PC-9 (cell line): ENCODE data around the gene CMTM8. TPM values are rescaled to one million over a fixed set of nuclear protein-coding genes. Genes with fewer than 3 reads are reported as not detected.

Experiments used
- BruUV-seq: library from RNA; stranded (reverse); fragments of 400-500 nt; replicated peaks from 2 replicates; lab custom pipeline; 2021; lab: Mats Ljungman, UMichigan
- CTCF ChIA-PET: fragments of 300-600 bp; sonication (Branson Sonifier 250); formaldehyde crosslinking; loops from one replicate; lab custom pipeline; 2022; ENCODE audit warnings: antibody characterized with exemption; lab: Charles Lee
- POLR2A ChIA-PET: fragments of 300-600 bp; sonication (Branson Sonifier 250); formaldehyde crosslinking; loops from one replicate; lab custom pipeline; 2022; ENCODE audit warnings: antibody characterized with exemption; ENCODE audit not compliant: unreplicated experiment; lab: Charles Lee
- DNase-seq, 2 experiments: peaks; one replicate each; pipeline versions ENCODE4 v3.0.0 to v3.0.0-alpha.2; 2015 to 2022; ENCODE audit warnings: mixed read lengths in 1 of 2
- H2AFZ ChIP-seq: fragments of 200-600 bp; sonication (generic); 2 replicates; pipeline ENCODE4 v1.8.1; 2017; ENCODE audit warnings: antibody characterized with exemption
- H3F3A ChIP-seq: fragments of 200-600 bp; sonication (generic); 2 replicates; pipeline ENCODE4 v1.8.1; 2017; ENCODE audit warnings: antibody characterized with exemption, mild to moderate bottlenecking, low read depth; ENCODE audit not compliant: insufficient read depth
- H3K27ac ChIP-seq: fragments of 200-600 bp; sonication (generic); 2 replicates; pipeline ENCODE4 v1.6.1; 2016; ENCODE audit warnings: mixed run types
- H3K27me3 ChIP-seq: fragments of 200-600 bp; sonication (generic); 2 replicates; pipeline ENCODE4 v1.6.1; 2016; ENCODE audit warnings: low read depth, mixed run types; ENCODE audit not compliant: insufficient read depth
- H3K36me3 ChIP-seq: fragments of 200-600 bp; sonication (generic); 2 replicates; pipeline ENCODE4 v1.6.1; 2016; ENCODE audit warnings: low read depth, mixed run types
- H3K4me1 ChIP-seq: fragments of 200-600 bp; sonication (generic); replicated peaks from 2 replicates; pipeline ENCODE4 v1.6.1; 2016; ENCODE audit warnings: mixed run types; ENCODE audit not compliant: insufficient read depth
- H3K4me2 ChIP-seq: fragments of 200-600 bp; sonication (generic); 2 replicates; pipeline ENCODE4 v1.6.1; 2017; ENCODE audit warnings: mixed run types
- H3K4me3 ChIP-seq: fragments of 200-600 bp; sonication (generic); 2 replicates; pipeline ENCODE4 v1.6.1; 2016; ENCODE audit warnings: mixed run types
- H3K79me2 ChIP-seq: fragments of 200-600 bp; sonication (generic); 2 replicates; pipeline ENCODE4 v1.6.1; 2017; ENCODE audit warnings: low read depth, mixed run types
- H3K9me2 ChIP-seq: fragments of 200-600 bp; sonication (generic); 2 replicates; pipeline ENCODE4 v1.8.1; 2017; ENCODE audit warnings: mild to moderate bottlenecking; ENCODE audit not compliant: insufficient read depth
- H3K9me3 ChIP-seq: fragments of 200-600 bp; sonication (generic); 2 replicates; pipeline ENCODE4 v1.8.1; 2016; ENCODE audit warnings: low read depth; ENCODE audit not compliant: insufficient read depth
- H4K20me1 ChIP-seq: fragments of 200-600 bp; sonication (generic); 2 replicates; pipeline ENCODE4 v1.8.1; 2017; ENCODE audit not compliant: insufficient read depth
- CTCF ChIP-seq: fragments of 200-600 bp; sonication (generic); conservative IDR thresholded peaks from 2 replicates; pipeline ENCODE4 v1.6.1; 2017; ENCODE audit warnings: mixed run types, antibody characterized with exemption, mild to moderate bottlenecking, moderate library complexity
- EZH2 ChIP-seq: fragments of 200-600 bp; sonication (generic); IDR thresholded peaks from 2 replicates; pipeline ENCODE4 v1.8.0; 2017; ENCODE audit warnings: antibody characterized with exemption, low read depth
- intact Hi-C: fragments of 100-400 bp; cut with micrococcal nuclease; formaldehyde crosslinking; loops from one replicate; pipeline ENCODE4 v1.10.0; 2022; ENCODE audit not compliant: unreplicated experiment
- total RNA-seq: library from RNA; stranded (reverse); gene quantifications from 2 replicates; pipeline ENCODE4 v1.2.3, GENCODE V29; 2021

Gene CMTM8
- total RNA-seq, 1 experiment from 2014 or later = 17.8 TPM

DNA sequence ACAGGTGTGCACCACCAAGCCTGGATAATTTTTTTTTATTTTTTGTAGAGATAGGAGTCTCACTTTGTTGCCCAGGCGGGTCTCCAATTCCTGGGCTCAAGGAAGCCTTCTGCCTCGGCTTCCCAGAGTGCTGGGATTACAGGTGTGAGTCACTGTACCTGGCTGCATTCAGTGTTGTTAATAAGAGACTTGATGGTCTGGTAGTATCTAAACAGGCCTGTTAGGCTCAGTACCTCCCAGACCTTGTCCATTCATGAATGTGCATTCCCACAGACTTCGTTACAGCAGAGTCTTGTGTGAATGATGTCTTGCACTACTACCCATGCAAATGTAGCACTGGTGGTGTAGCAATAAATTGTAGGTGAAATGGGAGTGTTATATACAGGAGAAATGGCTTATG lies 17.7 kb downstream of the CMTM8 start:
- no peak overlapping the region for H3K4me2 ChIP-seq
- DNase-seq = no peak
- H3K9me2 ChIP-seq = no peaks in the 10 kb centered on the region
- no peaks in the 10 kb centered on the region for H4K20me1 ChIP-seq
- no peak for TF ChIP-seq CTCF
- TF ChIP-seq EZH2 = no peak
- H3K36me3 ChIP-seq = no peaks in the 10 kb centered on the region
- H2AFZ ChIP-seq = no peak overlapping the region
- no peak overlapping the region for H3K4me3 ChIP-seq
- ChIA-PET CTCF (interaction anchor here (0.6 kb wide), 1 partner anchor 20 kb away, joined by 3 read pairs; no protein-coding TSS in a partner anchor), POLR2A (no interaction called here)
- intact Hi-C loops = no loop called here
- no peak overlapping the region for H3K27ac ChIP-seq
- no peaks in the 10 kb centered on the region for H3K4me1 ChIP-seq
- 0 out of 2 replicates have a peak, but pooled peaks cover 13% of the 10 kb centered on the region for H3K79me2 ChIP-seq
- no peaks in the 10 kb centered on the region; the same call in 1 of the 2 replicates for H3K9me3 ChIP-seq
- H3K27me3 ChIP-seq = no peaks in the 10 kb centered on the region
- BruUV-seq = no TSS peak
- no peaks in the 10 kb centered on the region for H3F3A ChIP-seq

DNA sequence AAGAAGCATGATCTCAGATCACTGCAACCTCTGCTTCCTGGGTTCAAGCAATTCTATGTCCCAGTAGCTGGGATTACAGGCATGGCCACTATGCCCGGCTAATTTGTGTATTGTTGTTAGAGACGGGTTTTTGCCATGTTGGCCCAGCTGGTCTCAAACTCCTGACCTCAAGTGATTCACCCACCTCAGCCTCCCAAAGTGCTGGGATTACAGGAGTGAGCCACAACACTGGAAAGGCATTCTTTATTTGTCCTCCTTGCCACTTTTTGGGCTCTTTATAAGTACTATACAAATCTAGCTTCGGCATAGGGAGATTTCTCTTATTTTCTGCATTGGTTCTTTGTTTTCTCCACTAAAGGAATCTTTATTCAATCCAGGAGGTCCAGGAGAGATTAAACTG lies 18.6 kb downstream of the CMTM8 start:
- no peaks in the 10 kb centered on the region for H3K27me3 ChIP-seq
- H3K4me3 ChIP-seq = no peak overlapping the region
- no peak overlapping the region for H3K4me2 ChIP-seq
- H3K9me2 ChIP-seq = no peaks in the 10 kb centered on the region
- intact Hi-C loops = no loop called here
- 0 out of 2 replicates have a peak, but pooled peaks cover 7% of the 10 kb centered on the region for H3K79me2 ChIP-seq
- no peaks in the 10 kb centered on the region for H3K4me1 ChIP-seq
- ChIA-PET POLR2A (no interaction called here), CTCF (no interaction called here)
- no peak overlapping the region for H2AFZ ChIP-seq
- no TSS peak for BruUV-seq
- no peaks in the 10 kb centered on the region for H3K36me3 ChIP-seq
- no peak for DNase-seq
- no peaks in the 10 kb centered on the region for H3F3A ChIP-seq
- no peaks in the 10 kb centered on the region; the same call in 1 of the 2 replicates for H3K9me3 ChIP-seq
- TF ChIP-seq CTCF (no peak), EZH2 (no peak)
- H3K27ac ChIP-seq = no peak overlapping the region
- no peaks in the 10 kb centered on the region for H4K20me1 ChIP-seq

DNA sequence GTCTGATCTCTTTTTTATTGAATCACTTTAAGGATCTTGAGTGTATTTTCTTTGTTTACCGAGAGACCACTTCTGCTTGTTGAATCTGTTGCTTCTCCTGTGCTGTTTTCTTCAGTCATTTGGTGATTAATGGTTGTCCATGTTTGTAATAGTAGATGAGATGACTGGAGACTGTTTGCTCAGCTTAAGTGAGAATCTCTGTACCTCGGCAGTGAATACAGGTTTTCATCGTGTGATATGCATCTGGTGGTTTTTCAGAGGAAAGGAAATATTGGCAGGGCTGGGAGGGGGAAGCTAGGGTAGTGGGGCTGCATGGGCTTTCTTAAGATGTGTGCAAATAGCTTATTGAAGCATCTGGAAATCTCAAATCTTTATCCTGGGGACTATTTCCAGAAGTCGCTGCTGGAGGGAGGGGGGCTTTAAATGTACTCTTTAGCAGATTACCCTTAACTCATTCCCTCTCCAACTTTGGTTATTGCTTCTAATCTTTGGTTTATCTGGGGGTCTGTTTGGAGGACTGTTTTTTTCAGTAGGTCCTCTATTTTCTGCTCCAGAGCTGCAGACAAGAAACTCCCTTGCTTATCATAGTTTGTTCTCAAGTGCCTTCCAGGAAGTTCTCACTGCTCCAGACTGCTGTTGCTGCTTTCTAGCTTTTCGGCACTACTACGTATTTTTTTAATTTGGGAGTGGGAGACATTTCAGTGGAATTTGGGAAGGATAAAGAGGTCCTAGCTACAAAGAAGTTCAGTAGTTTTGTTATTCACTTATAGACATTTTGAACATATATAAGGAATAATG lies 19.4 kb downstream of the CMTM8 start:
- intact Hi-C loops = no loop called here
- BruUV-seq = no TSS peak
- CTCF ChIA-PET = no interaction called here
- 0 out of 2 replicates have a peak, but pooled peaks cover 7% of the 10 kb centered on the region for H3K79me2 ChIP-seq
- H3F3A ChIP-seq = no peaks in the 10 kb centered on the region
- H3K9me2 ChIP-seq = no peaks in the 10 kb centered on the region
- H3K4me3 ChIP-seq = no peak overlapping the region
- no peaks in the 10 kb centered on the region for H4K20me1 ChIP-seq
- H3K9me3 ChIP-seq = no peaks in the 10 kb centered on the region; the same call in 1 of the 2 replicates
- POLR2A ChIA-PET = no interaction called here
- no peaks in the 10 kb centered on the region for H3K27me3 ChIP-seq
- TF ChIP-seq EZH2 = no peak
- no peak for TF ChIP-seq CTCF
- H3K27ac ChIP-seq = no peak overlapping the region
- H3K4me2 ChIP-seq = no peak overlapping the region
- no peak overlapping the region for H2AFZ ChIP-seq
- H3K36me3 ChIP-seq = no peaks in the 10 kb centered on the region
- H3K4me1 ChIP-seq = no peaks in the 10 kb centered on the region
- peak in 1 of 2 experiments; percentile 40 for DNase-seq
